AML-193 (cell line): ENCODE data around the gene RBM42.
A peak's percentile ranks its signal among the peaks of the same experiment; 100 is the strongest.
"Not testable (repeated sequence)": the region's sequence is repeated elsewhere in the genome, so short reads cannot be mapped to it uniquely, and the experiment has no call there.

Experiments
- DNase-seq, 2 experiments: peaks; one replicate each; lab custom pipeline; 2025; lab: John Stamatoyannopoulos, UW

The RBM42 gene, protein sequence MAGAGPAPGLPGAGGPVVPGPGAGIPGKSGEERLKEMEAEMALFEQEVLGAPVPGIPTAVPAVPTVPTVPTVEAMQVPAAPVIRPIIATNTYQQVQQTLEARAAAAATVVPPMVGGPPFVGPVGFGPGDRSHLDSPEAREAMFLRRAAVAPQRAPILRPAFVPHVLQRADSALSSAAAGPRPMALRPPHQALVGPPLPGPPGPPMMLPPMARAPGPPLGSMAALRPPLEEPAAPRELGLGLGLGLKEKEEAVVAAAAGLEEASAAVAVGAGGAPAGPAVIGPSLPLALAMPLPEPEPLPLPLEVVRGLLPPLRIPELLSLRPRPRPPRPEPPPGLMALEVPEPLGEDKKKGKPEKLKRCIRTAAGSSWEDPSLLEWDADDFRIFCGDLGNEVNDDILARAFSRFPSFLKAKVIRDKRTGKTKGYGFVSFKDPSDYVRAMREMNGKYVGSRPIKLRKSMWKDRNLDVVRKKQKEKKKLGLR

DNA sequence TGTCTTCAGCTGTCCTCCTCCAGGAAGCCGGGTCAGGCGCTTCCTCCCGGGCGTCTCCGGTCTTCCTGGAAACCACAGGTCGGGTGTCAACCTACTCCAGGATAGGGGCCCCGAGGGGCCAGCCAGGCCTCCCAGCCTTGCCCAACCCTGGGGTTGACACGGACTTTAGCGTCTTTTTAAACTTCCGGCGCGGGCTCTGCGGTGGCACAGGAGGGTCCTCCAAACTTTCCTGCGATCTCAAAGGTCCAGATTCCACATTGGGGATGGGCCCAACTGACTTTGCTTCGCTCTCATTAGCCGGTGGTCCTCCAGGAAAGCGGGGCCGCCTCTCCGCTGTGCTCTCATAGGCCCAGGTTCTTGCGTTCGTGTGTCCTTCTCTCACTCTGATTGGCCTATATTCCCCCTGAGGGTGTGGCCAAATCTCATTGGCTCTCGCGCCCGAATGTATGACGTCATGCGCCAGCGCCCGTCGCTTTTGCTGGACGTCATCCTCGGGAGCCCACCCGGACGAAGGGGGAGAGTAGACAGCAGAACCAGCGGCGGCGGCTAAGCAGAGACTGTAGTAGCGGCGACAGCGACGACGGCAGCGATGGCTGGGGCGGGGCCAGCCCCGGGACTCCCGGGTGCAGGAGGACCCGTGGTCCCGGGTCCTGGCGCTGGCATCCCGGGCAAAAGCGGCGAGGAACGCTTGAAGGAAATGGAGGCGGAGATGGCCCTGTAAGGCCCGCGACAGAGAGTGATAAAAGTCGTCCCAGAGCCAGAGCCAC lies at the start of gene RBM42:
Gene RBM42, plus strand, starts transcription at position 472 of the 767 bp plus-strand sequence. Its CDS starts 118 bp downstream, at position 590.
- peak; percentile 96 to 97 for DNase-seq

- DNase-seq = no peak
Observed at GRCh38 chr19:35582760-35583159, 46.1 kb upstream of the RBM42 start.

GRCh38 chr19:35585848-35586247 lies 43.0 kb upstream of the RBM42 start, which contains the start of gene PMIS2:
PMIS2 (plus strand) TSS chr19:35586173; CDS start chr19:35586260, 87 bp downstream.
- no peak for DNase-seq

DNA sequence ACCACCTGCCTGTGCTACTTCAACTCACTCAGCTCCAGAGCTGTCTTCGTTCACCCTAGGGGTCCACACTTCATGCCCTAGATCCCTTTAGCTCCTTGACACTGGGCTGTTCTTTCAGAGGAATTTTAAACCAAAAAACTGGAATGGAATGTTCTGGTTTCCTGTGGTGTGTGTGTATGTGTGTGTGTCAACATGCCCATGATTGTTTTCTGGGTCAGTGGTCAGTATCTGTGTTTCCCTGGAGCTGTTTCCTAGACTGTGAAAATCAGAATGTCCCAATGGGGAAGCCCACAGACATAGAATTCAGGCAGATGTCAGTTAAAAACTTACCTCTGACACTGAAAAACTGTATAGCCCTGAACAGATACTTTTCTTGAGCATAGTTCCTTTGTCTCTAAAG lies 41.5 kb upstream of the RBM42 start:
- no peak for DNase-seq

GRCh38 chr19:35590875-35591274 lies 38.0 kb upstream of the RBM42 start:
- DNase-seq = no peak

DNA sequence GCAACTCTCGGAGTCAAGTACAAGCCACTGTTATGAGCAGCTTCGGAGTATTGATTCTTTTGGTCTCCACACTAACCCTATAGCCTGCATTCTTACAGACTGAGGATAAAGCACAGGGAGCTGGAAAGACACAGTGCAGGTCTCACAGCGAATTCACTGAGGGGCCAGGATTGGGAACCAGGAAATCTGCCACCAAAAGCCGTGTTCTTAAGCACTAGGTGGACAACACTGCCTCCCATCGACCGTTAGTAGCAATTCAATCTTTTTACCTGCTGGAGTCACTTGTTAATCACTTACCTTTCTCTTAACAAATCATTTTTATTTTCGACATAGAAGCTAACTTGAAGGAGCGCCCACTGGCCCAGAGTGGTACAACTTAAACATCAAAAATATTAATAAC lies 36.6 kb upstream of the RBM42 start:
- peak; percentile 10 to 17 for DNase-seq

GRCh38 chr19:35595026-35595425 lies 33.8 kb upstream of the RBM42 start:
- DNase-seq = not testable (repeated sequence)

DNA sequence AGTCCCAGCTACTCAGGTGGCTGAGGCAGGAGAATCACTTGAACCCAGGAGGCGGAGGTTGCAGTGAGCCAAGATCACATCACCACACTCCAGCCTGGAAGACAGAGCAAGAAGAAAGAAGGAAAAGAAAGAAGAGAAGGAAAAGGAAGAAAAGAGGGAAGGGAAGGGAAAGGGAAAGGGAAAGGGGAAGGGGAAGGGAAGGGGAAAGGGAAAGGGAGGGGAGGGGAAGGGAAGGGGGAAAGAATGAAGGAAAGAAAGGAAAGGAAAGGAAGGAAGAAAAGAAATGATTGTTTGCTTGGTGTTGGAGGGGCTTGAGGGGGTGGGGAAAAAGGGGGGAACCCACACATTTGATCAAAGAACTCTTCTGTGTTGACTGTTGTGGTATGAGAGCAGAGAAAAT lies 32.9 kb upstream of the RBM42 start:
- no peak for DNase-seq

DNA sequence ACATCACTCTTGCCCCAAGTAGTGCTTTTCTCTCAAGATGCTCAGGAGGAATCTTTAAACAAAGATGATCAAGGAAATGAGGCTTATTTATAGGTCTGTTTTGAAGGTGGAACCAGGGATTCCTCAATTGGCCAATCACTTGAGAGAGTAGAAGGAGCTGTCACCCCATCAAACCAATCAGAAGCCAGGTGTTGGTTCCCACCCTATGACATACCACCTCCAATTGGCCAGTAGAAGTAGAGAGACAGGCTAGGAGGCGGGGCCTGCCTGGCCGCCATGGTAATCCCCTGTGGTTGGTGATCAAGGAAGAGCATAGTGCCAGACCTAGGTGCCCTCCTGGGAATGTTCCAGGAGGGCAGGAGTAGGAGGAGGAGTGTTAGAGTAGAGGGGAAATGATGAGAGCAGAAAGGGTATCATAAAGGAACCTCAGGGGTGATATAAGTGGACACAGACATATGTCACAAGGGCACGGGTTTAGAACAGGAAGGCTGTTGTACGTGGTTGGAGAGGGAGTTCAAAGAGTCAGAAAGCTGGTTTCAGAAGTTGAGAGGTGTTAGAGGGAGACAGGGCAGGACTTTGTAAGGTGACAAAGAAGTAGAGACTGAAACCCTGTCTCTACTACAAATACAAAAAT lies 32.4 kb upstream of the RBM42 start:
- DNase-seq = no peak

- no peak for DNase-seq
Observed at GRCh38 chr19:35601971-35602370, 26.9 kb upstream of the RBM42 start.

- DNase-seq = not testable (repeated sequence)
Observed at GRCh38 chr19:35604436-35604835, 24.4 kb upstream of the RBM42 start.

- DNase-seq = not testable (repeated sequence)
Observed at GRCh38 chr19:35607170-35607569, 21.7 kb upstream of the RBM42 start.

DNA sequence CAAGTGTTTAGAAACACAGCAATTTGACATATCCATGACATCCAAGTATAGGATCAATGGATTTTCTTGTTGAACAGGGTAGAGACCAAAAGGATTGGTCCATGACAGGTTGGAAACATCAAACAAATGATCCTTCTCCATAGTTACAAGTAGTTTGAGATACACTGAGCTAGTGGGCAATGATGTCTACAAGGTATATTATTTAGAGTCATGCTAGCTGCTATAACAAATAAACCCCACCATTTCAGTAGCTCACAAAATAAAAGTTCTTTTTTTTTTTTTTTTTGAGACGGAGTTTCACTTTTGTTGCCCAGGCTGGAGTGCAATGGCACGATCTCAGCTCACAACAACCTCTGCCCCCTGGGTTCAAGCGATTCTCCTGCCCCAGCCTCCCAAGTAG lies 21.2 kb upstream of the RBM42 start:
- no peak for DNase-seq

DNA sequence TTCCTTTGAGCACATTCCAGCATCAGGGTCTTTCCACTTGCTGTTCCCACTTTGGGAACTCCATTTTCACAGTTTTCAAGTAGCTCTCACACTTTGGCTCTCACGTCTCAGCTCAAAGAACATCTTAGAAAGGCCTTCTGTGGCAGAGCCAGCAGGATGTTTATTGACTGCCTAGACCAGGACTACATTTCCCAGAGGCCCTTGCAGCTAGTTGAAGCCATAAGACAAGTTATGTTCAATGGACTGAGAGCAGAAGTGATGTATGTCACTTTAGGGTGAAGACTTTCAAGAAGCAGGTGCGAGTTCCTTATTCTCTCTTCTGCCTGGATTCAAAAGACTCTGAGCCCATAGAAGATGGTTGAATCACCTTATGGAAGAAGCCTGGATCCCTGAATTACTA lies 20.6 kb upstream of the RBM42 start:
- DNase-seq = no peak

GRCh38 chr19:35609851-35610353 lies 18.9 kb upstream of the RBM42 start:
- DNase-seq = no peak

DNA sequence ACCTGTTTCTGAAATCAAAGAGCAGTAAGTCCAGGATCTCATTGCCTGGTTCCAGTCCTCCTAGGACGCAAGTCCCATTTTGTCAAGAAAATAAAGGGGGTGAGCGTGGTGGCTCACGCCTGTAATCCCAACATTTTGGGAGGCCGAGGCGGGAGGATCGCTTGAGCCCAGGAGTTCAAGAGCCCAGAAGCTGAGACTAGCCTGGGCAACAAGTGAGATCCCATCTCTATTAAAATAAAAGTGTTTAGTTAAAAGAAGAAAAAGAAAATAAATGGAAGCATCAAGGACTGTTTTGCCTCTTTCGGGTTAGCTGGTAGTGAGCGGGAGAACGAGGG lies 16.6 kb upstream of the RBM42 start:
- no peak for DNase-seq

DNA sequence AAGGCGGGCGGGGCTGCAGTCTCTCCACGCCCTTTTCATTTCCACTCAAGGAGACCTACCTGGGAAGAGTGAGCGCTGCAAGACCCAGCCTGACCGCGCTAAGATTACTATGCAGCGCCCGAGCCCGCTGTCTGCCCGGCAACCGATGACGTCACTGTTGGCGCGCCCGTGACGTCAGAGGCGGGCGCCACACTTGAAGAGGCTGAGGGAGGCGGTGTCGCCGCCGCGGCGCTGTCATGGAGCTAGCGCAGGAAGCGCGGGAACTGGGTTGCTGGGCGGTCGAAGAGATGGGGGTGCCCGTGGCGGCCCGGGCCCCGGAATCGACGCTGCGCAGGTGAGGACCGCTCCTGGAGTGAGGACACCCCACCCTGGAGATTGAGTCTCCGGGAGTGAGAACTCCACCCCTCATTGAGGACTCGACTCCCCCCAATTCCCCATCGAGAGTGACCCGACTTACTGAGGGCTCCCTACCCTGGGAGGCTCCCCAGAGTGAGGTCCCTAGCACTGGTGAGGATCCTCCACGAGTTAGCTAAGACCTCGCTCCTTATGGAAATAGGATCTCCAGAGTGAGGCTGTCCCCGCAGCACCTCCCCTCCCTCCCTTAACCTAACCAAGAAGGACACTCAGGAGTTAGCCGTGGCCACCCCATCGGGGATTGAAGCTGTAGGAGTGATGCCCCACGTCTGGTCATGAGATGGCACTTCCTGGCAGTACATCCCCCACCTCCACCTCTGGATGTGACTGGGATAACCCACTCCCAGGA lies 16.1 kb upstream of the RBM42 start, which contains the start of gene HAUS5:
Gene HAUS5, plus strand, starts transcription at position 177 of the 763 bp plus-strand sequence. Its CDS starts 60 bp downstream, at position 237.
- peak; percentile 82 to 86 for DNase-seq

DNA sequence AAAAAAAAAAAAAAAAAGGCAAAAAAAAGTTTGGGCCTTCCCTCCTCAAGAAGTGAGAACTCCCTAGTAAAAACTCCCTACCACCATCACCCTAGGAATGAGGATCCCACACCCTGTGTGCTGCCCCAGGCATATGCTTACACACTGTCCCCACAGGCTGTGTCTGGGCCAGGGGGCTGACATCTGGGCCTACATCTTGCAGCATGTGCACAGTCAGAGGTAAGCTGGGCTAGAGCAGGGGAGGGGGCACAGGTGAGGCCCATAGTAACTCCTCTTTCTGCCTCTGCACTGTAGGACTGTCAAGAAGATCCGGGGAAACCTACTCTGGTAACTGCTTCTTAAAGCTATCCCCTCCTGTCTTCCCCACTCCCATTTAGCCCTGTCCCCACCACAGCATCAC lies 15.3 kb upstream of the RBM42 start:
- no peak for DNase-seq

- DNase-seq = no peak
Observed at GRCh38 chr19:35615036-35615435, 13.8 kb upstream of the RBM42 start.

- DNase-seq = no peak
Observed at GRCh38 chr19:35618857-35619256, 10.0 kb upstream of the RBM42 start.

DNA sequence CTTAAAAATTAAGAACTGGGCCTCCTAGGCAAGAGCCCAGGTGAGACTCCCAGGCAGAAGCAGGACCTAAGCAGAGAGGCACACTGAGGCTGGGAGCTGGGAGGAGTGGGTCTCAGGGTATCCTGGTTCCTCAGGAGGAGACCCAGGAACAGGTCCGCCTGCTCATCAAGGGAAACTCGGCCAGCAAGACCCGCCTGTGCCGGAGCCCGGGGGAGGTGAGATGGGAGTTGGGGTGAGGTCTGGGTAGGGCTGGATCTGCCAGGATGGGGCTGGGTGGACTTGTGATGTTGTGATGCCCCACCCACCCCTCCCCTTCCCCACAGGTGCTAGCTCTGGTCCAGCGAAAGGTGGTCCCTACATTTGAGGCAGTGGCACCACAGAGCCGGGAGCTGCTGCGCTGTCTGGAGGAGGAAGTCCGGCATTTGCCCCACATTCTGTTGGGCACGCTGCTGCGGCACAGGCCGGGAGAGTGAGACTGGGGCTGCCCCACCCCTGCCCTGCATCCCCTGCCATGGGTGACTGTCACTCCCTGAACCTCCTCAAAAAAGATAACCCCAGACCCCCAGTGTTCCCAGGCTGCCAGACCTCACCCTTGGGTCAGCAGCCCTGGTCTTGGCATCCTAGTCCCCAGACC lies 9.4 kb upstream of the RBM42 start:
- no peak for DNase-seq
